GM19372 (cell line): Measurements from ENCODE around the gene DUSP16.
"Not testable (repeated sequence)": the region's sequence is repeated elsewhere in the genome, so short reads cannot be mapped to it uniquely, and the experiment has no call there.

Experiments
- ATAC-seq: cut with Tn5 transposase; IDR thresholded peaks from one replicate; pipeline ENCODE4 v1.9.1; 2021; ENCODE audit warnings: mild to moderate bottlenecking, low read depth, moderate library complexity; ENCODE audit not compliant: unreplicated experiment

The DUSP16 gene, protein sequence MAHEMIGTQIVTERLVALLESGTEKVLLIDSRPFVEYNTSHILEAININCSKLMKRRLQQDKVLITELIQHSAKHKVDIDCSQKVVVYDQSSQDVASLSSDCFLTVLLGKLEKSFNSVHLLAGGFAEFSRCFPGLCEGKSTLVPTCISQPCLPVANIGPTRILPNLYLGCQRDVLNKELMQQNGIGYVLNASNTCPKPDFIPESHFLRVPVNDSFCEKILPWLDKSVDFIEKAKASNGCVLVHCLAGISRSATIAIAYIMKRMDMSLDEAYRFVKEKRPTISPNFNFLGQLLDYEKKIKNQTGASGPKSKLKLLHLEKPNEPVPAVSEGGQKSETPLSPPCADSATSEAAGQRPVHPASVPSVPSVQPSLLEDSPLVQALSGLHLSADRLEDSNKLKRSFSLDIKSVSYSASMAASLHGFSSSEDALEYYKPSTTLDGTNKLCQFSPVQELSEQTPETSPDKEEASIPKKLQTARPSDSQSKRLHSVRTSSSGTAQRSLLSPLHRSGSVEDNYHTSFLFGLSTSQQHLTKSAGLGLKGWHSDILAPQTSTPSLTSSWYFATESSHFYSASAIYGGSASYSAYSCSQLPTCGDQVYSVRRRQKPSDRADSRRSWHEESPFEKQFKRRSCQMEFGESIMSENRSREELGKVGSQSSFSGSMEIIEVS

DNA sequence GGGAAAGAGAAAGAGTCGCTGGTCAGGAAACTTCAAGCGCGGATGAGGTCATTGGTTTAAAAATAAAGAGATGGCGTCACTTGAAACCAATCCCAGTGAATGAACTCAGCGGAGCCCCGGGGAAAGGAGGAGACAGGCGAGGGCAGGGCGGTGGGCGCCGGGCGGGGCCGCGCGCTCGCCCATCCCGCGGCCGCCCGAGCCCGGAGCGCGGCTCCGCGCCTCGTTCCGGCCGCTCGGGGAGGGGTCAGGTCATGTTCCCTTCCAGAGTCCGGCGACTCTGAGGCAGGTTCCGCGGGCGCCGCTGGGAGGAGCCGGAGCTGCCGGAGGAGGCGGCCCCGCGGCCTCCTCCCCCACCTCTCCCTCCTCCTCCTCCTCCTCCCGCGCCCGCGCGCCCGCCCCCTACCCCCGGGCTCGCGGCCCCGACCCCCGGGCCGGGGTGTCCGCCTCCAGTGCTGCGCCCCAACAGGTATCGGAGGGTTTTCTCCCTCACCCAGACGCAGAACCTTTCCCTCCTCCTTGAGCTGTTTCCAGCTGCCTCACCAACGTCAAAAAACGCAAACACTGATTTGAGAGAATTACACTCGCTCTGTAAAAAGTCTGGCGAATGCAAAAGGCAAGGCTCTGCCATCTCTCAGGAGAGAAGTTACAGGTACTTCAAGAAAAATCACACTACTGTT lies at the start of gene DUSP16:
TSS of gene DUSP16 (minus strand) at position 279 of the 677 bp plus-strand sequence. CDS start 41,765 bp downstream, outside the sequence.
- peak; percentile 76 for ATAC-seq

DNA sequence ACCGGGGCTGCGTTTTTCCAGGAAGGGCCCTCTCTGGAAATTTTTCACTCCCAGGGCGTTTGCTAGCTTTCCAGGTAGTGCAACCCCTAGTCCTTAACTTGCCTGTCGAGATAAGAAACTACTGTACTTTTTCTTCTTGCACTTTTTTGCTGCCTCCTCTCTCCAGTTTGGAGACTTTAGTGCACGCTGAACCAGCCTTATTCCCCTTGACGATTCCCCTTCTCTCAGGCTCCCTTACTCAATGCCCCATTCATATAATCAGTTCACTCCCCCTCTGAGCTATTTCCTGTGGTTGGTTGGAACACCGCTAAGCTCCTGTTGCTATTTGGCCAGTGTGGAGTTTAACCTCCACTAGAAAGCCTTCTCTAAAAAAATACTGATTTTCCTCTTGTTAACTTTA lies 49.7 kb upstream of the DUSP16 start:
- no peak for ATAC-seq

GRCh38 chr12:12611512-12612306 lies 49.0 kb upstream of the DUSP16 start, which contains the start of gene CREBL2:
Gene CREBL2, plus strand, starts transcription at chr12:12611876. Its CDS starts 297 bp downstream, at chr12:12612173.
- ATAC-seq: peak; percentile 74

DNA sequence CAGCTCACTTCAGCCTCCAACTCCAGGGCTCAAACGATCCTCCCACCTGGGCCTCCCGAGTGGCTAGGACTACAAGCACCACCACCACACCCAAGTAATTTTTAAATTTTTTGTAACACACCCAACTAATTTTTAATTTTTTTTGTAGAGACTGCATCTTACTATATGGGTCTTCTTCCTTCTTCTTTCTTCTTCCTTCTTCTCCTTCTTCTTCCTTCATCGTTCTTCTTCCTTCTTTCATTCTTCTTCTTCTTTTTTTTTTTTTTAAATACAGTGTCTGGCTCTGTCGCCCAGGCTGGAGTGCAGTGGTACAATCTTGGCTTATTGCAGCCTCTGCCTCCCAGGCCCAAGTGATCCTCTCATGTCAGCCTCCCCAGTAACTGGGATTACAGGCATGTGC lies 48.0 kb upstream of the DUSP16 start:
- no peak for ATAC-seq

DNA sequence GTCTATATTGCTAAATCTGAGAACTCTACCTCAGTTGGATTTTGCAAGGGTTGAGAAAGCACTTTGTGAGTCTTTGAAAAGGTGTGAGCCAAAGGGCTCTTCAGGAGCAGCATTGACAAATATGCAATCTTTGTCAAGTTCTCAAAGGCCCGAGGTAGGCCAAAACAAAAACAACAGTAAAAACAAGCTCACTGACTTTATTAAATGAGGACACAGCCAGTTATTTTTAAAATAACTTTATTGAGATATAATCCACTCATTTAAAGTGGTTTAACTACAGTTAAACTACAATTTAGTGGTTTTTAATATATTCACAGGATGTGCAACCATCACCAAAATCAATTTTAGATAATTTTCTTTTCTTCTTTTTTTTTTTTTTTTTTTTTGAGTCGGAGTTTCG lies 47.0 kb upstream of the DUSP16 start:
- no peak for ATAC-seq

DNA sequence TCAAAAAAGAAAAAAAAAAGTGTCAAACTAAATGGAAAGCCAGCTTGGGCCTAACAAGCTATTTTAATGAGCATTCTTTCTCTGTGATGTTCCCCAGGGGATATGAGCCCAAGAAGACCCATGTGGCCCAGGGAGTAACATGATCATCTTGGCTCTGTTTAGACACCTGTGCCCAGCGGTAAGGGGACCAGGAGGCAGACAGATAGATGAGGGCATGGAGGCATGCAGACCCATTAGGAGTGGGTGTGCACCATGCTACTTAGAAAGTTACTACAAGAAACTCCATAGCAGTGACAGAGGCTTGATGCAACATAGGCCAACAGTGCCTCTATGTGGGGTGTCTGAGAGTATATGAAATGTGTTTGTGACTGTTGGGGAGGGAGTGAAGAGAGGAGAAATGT lies 45.9 kb upstream of the DUSP16 start:
- ATAC-seq: no peak

DNA sequence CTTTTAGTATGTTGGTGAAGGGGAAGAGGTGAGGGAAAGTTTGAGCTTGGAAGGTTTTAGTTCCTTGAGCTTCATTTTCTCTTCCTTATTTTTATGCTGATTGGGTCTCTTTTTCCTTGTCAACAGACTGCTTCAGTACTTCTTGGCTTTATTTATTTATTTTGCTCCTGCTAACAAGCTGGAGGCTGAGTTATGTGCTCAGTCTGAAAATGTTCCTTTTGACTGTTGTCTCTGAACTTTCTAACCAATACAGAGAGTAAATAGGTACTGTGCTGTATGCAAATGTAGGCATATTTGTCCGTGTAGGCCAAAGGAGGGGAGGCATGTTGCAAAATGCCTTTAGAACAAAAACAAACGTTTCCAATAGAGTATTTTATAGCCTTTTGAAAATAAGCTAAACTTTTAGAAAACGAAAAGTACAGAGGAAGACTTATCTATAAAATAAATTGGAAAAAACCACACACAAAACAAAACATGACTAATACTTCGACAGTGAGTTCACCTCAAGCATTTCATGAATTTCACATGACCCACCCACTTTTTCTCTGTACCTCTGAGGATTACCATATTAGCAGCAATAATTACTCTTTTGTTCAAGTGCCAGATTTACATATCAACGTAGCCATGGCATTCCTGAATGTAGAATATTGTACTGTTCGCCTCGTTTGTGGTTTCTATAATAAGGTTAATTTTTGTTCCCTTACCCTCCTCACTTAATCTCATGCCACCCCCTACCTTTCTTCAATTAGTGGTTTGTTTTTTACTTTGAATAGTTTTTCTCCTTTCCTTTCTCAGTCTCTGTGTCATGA lies 44.3 kb upstream of the DUSP16 start:
- ATAC-seq: peak; percentile 40

- ATAC-seq: no peak
These were observed 42.1 kb upstream of the DUSP16 start for GRCh38 chr12:12604740-12605139.

- no peak for ATAC-seq
These were observed 38.0 kb upstream of the DUSP16 start for GRCh38 chr12:12600659-12601058.

DNA sequence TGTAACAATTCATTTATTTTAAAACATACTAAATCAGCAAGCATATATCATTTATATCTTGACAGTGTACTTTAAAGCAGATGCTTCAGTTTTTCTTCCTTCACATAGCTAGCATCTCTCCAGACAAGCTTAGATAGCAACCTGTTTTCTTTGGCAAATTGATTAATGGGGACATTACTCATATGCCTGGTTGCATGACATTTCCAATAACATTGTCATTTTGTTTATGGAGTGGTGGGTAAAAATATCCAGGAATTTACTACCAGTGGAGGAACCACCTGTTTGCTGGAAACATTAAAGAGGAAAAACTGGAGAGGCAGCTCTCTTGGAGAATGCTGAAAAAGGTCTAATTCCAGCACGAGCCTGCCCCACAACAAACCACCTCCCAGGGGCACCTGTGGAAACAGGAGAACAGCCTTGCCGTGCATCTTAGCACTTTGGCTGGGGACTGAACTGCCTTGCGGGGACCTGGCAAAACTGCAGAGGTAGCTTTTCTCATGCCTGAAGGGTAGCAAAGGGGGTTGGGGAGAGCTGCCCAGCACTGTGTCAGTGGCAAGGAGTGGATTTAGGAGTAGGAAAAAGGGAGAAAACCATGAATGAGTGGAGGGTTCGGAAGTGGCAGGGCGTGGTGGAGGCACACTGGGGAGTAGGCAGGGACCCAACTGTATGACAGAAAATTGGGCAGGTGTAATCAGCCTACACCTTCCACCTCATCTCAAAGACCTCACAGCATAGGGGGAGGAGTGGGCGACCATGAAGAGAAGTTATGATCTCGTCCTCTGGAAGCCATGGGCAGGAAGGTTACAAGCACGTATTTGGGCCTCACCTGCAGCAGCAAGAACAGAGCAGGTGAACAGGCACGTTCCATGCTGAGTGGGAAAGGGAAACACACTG lies 37.3 kb upstream of the DUSP16 start:
- no peak for ATAC-seq

DNA sequence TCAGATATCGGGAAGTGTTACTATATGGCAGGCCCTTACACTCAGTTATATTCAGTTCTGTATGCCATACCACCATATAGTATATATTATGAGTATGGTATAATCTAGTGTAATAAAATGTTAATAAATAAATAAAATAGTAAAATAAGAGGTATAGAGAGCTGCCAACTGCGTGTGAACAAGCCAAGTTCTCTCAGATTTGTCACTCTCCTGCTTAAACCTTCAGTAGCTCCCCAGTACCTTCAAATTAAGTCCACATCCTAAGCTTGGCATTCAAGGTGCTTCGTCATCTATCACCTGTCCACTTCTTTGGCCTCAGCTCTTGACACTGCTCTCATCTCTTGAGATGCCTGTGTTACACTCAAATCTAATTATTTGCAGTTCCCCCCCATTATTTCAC lies 36.2 kb upstream of the DUSP16 start:
- no peak for ATAC-seq

DNA sequence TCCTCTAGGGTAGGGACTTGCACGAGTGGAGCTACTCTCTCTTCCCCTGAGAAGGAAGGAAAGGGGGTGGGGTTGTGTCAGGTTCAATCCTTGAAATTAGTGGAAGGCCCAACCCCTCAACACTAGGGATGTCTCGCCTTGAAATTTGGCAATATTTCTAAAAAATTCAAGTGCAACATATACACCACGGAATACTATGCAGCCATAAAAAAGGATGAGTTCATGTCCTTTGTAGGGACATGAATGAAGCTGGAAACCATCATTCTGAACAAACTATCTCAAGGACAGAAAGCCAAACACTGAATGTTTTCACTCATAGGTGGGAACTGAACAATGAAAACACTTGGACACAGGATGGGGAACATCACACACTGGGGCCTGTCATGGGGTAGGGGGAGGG lies 33.9 kb upstream of the DUSP16 start:
- not testable (repeated sequence) for ATAC-seq

- ATAC-seq: not testable (repeated sequence)
These were observed 33.3 kb upstream of the DUSP16 start for GRCh38 chr12:12595929-12596328.

GRCh38 chr12:12592930-12593329 lies 30.3 kb upstream of the DUSP16 start:
- no peak for ATAC-seq

GRCh38 chr12:12590961-12591360 lies 28.3 kb upstream of the DUSP16 start:
- ATAC-seq: no peak

- not testable (repeated sequence) for ATAC-seq
These were observed 25.8 kb upstream of the DUSP16 start for GRCh38 chr12:12588436-12588835.

- ATAC-seq: no peak
These were observed 25.2 kb upstream of the DUSP16 start for GRCh38 chr12:12587878-12588277.

GRCh38 chr12:12586879-12587675 lies 24.4 kb upstream of the DUSP16 start:
- ATAC-seq: no peak
